ENCODE data around the gene PTPRK.

DNA sequence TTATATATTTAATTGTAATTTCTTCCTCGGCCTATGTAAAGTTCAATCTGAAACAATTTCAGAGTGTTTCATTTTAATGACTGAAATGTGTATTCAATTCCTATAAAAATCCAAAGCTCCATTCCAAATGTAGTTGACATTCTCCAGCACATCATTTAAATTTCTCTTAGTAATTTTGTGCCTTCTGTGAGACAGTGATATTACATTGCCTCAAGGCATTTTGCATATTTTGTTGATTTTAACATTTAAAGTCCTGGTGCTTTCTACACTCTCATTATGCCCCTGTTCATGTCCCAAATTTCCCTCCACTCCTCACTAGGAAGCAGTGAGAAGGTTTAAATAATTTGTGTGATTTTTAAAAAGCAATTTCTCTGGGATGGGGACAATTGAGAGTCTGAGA, 585.4 kb downstream of the PTPRK start:
- TF ChIP-seq, protein P1, sequence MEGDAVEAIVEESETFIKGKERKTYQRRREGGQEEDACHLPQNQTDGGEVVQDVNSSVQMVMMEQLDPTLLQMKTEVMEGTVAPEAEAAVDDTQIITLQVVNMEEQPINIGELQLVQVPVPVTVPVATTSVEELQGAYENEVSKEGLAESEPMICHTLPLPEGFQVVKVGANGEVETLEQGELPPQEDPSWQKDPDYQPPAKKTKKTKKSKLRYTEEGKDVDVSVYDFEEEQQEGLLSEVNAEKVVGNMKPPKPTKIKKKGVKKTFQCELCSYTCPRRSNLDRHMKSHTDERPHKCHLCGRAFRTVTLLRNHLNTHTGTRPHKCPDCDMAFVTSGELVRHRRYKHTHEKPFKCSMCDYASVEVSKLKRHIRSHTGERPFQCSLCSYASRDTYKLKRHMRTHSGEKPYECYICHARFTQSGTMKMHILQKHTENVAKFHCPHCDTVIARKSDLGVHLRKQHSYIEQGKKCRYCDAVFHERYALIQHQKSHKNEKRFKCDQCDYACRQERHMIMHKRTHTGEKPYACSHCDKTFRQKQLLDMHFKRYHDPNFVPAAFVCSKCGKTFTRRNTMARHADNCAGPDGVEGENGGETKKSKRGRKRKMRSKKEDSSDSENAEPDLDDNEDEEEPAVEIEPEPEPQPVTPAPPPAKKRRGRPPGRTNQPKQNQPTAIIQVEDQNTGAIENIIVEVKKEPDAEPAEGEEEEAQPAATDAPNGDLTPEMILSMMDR (IDR thresholded peaks at IDR 0.05), result no peak
- no peak for TF ChIP-seq POLR2A (IDR thresholded peaks at IDR 0.05)
